Osteocyte (in vitro differentiated cells): Measurements from ENCODE around the gene LRRTM3. TPM values are rescaled to one million over a fixed set of nuclear protein-coding genes. Genes with fewer than 3 reads are reported as not detected.

Experiments
- DNase-seq: peaks from one replicate; pipeline ENCODE4 v3.0.0; 2021; ENCODE audit warnings: mixed read lengths; ENCODE audit not compliant: unreplicated experiment; ENCODE audit errors: extremely low spot score
- H3K27ac Mint-ChIP-seq: one replicate; pipeline ENCODE4 v1.8.0; 2021; ENCODE audit warnings: mild to moderate bottlenecking, mixed read lengths; ENCODE audit not compliant: unreplicated experiment
- H3K27me3 Mint-ChIP-seq: one replicate; pipeline ENCODE4 v1.8.0; 2021; ENCODE audit warnings: mixed read lengths; ENCODE audit not compliant: unreplicated experiment
- H3K36me3 Mint-ChIP-seq: one replicate; pipeline ENCODE4 v1.8.0; 2021; ENCODE audit warnings: mixed read lengths; ENCODE audit not compliant: unreplicated experiment
- H3K4me1 Mint-ChIP-seq: one replicate; pipeline ENCODE4 v1.8.0; 2021; ENCODE audit warnings: mixed read lengths; ENCODE audit not compliant: unreplicated experiment
- H3K4me3 Mint-ChIP-seq: one replicate; pipeline ENCODE4 v1.8.0; 2021; ENCODE audit warnings: mild to moderate bottlenecking, moderate library complexity, mixed read lengths; ENCODE audit not compliant: unreplicated experiment
- H3K9me3 Mint-ChIP-seq: one replicate; pipeline ENCODE4 v1.8.0; 2021; ENCODE audit warnings: mixed read lengths; ENCODE audit not compliant: unreplicated experiment
- total RNA-seq: library from RNA; stranded (reverse); gene quantifications from 2 replicates; pipeline ENCODE4 v1.2.1, GENCODE V29; 2021
- TF ChIP-seq, protein P1 (sequence below): fragments of 200-600 bp; sonication (generic); IDR thresholded peaks from 2 replicates; pipeline ENCODE4 v1.5.0; 2021; ENCODE audit warnings: antibody characterized with exemption, mild to moderate bottlenecking, moderate library complexity

Gene LRRTM3
- total RNA-seq, 1 donor from 2014 or later = 0.21 TPM

DNA sequence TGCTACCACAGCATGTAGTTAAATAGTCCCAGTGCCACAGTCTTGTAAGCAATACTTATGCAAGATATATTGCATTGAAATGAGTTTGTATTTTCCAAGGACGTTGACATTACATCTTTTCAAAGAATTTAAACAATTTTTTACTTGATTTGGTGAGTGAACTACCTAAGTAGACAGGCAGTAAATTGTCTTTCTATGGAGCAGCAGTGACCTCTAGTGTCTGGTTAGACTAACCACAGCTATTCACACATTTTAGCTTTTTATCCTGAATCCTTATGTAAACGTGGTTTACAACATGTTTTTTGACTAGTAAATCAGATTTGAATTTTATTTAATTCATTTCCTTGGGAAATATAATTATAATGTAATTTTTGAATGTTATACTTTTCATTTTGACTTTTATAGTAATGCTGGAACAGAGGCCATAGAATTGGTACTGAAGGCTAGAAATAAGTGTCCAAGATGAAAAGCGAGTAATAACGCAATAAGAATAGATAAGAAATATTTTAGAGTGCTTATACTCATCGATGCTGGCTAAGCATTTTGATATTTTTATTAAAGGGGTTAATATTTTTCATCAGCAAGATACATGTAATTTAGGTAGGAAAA is 5.6 kb downstream of the LRRTM3 start:
- DNase-seq = no peak
- Mint-ChIP-seq H3K36me3 (no peaks in the 10 kb centered on the region), H3K4me1 (peaks cover 5% of the 10 kb centered on the region), H3K4me3 (no peak overlapping the region), H3K27me3 (peaks cover 65% of the 10 kb centered on the region), H3K27ac (no peak overlapping the region), H3K9me3 (no peaks in the 10 kb centered on the region)
- TF ChIP-seq, protein P1, sequence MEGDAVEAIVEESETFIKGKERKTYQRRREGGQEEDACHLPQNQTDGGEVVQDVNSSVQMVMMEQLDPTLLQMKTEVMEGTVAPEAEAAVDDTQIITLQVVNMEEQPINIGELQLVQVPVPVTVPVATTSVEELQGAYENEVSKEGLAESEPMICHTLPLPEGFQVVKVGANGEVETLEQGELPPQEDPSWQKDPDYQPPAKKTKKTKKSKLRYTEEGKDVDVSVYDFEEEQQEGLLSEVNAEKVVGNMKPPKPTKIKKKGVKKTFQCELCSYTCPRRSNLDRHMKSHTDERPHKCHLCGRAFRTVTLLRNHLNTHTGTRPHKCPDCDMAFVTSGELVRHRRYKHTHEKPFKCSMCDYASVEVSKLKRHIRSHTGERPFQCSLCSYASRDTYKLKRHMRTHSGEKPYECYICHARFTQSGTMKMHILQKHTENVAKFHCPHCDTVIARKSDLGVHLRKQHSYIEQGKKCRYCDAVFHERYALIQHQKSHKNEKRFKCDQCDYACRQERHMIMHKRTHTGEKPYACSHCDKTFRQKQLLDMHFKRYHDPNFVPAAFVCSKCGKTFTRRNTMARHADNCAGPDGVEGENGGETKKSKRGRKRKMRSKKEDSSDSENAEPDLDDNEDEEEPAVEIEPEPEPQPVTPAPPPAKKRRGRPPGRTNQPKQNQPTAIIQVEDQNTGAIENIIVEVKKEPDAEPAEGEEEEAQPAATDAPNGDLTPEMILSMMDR = peak; percentile 91

DNA sequence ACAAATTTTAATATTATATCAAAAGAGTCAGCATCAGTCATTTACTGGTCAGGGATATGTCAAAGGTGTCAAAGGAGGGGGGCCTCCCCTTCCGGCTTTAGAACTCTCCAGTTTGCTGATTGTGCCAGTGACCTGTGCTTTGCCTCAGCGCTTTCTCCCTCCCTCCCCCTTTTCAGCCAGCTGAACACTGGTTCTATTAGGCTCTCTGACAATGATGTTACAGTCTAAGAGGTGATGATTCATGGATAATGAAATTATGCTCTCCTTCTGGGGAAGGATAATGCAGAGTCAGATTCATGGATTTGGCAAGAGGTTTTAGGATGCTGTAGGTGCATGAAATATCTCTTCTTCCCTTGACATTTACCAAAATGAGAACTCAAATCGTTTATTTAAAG is 6.1 kb downstream of the LRRTM3 start:
- Mint-ChIP-seq H3K4me3 (no peak overlapping the region), H3K4me1 (peaks cover 5% of the 10 kb centered on the region), H3K27ac (no peak overlapping the region), H3K36me3 (no peaks in the 10 kb centered on the region), H3K9me3 (no peaks in the 10 kb centered on the region), H3K27me3 (peaks cover 66% of the 10 kb centered on the region)
- TF ChIP-seq, protein P1 = no peak
- DNase-seq = no peak

DNA sequence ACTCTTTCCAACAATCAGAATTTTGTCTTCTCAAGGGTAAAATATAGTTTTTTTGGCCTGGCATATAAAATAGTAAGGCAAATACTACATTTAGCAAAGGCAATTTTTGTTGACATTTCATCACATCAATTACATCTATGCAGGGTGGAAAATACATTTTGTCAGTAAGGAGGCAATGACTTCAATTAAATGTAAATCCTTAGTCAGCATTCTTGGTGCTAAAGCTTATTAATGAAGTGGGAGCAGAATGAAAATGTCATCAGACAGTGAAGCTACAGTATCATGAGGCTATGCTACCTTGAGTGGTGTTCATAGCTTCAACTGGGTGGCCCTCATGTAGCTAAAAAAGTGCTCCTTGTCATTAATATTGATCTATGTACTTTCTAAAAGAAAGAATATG is 8.9 kb downstream of the LRRTM3 start:
- H3K27me3 Mint-ChIP-seq = peaks cover 45% of the 10 kb centered on the region
- no peak for DNase-seq
- no peak overlapping the region for H3K27ac Mint-ChIP-seq
- no peak overlapping the region for H3K4me3 Mint-ChIP-seq
- H3K9me3 Mint-ChIP-seq = no peaks in the 10 kb centered on the region
- H3K36me3 Mint-ChIP-seq = no peaks in the 10 kb centered on the region
- H3K4me1 Mint-ChIP-seq = no peaks in the 10 kb centered on the region
- TF ChIP-seq, protein P1 = no peak

DNA sequence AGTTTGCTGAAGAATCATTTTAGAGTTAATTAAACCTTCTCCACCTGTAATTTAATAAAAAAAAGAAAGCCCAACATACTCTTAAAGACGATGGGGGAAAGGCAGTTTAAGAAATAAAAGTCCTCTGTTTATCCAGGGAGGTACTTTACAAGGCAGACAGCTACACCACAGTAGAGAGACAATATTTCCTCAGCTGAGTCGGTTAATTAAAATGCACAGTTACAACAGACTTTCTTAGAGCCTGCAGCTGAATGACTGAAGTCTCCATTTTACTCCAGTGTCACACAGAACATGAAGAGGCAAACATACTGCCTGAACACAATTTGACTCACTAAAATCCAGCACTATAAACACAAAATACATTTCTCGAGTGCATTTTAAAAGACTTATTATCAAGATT is 15.1 kb downstream of the LRRTM3 start:
- no peaks in the 10 kb centered on the region for H3K4me1 Mint-ChIP-seq
- DNase-seq = no peak
- no peak overlapping the region for H3K4me3 Mint-ChIP-seq
- TF ChIP-seq, protein P1 = no peak
- no peaks in the 10 kb centered on the region for H3K9me3 Mint-ChIP-seq
- H3K36me3 Mint-ChIP-seq = no peaks in the 10 kb centered on the region
- H3K27ac Mint-ChIP-seq = no peak overlapping the region
- peaks cover 37% of the 10 kb centered on the region for H3K27me3 Mint-ChIP-seq

DNA sequence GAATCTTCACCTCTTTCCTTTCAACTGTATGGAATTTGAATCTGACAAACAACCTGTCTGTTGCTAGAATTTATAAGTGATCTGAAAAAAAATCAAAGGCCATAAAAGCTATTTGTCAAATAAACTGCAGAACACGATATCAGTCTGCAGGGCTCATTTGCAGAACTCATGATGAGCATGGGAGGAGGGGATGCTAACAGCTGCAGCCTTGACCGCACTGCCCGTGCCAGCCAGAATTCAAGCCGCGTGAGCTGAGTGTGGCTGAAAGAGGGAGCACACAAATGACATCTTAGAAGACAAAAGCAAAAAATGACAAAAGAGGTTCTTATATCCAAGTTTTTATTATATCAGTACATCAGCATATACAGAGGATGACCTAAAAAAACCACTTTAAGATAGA is 15.7 kb downstream of the LRRTM3 start:
- peaks cover 33% of the 10 kb centered on the region for H3K27me3 Mint-ChIP-seq
- no peaks in the 10 kb centered on the region for H3K36me3 Mint-ChIP-seq
- H3K4me3 Mint-ChIP-seq = no peak overlapping the region
- H3K9me3 Mint-ChIP-seq = no peaks in the 10 kb centered on the region
- TF ChIP-seq, protein P1 = no peak
- H3K27ac Mint-ChIP-seq = no peak overlapping the region
- no peaks in the 10 kb centered on the region for H3K4me1 Mint-ChIP-seq
- DNase-seq = no peak
